Hepatocyte (in vitro differentiated cells): ENCODE measurements around the gene CCDC150. TPM values are rescaled to one million over a fixed set of nuclear protein-coding genes. Genes with fewer than 3 reads are reported as not detected.

Source experiments
- DNase-seq: peaks from one replicate; pipeline ENCODE4 v3.0.0-alpha.2; 2016; ENCODE audit warnings: low spot score
- H2AFZ ChIP-seq: fragments of 200-600 bp; sonication (generic); 2 replicates; pipeline ENCODE4 v1.6.0; 2016; ENCODE audit warnings: antibody characterized with exemption, mild to moderate bottlenecking
- H3K27ac ChIP-seq: fragments of 200-600 bp; sonication (generic); 2 replicates; pipeline ENCODE4 v1.5.1; 2016; ENCODE audit warnings: mild to moderate bottlenecking
- H3K27me3 ChIP-seq: fragments of 200-600 bp; sonication (generic); 2 replicates; pipeline ENCODE4 v1.6.1; 2016
- H3K36me3 ChIP-seq: fragments of 200-600 bp; sonication (generic); replicated peaks from 2 replicates; pipeline ENCODE4 v1.5.1; 2016; ENCODE audit warnings: low read depth; ENCODE audit not compliant: insufficient read depth
- H3K4me1 ChIP-seq: fragments of 200-600 bp; sonication (generic); 2 replicates; pipeline ENCODE4 v1.5.1; 2016; ENCODE audit warnings: mild to moderate bottlenecking, moderate library complexity; ENCODE audit not compliant: insufficient read depth
- H3K4me2 ChIP-seq: fragments of 200-600 bp; sonication (generic); 2 replicates; pipeline ENCODE4 v1.6.0; 2016
- H3K4me3 ChIP-seq: fragments of 200-600 bp; sonication (generic); 2 replicates; pipeline ENCODE4 v1.5.1; 2016; ENCODE audit warnings: mild to moderate bottlenecking
- H3K79me2 ChIP-seq: fragments of 200-600 bp; sonication (generic); 2 replicates; pipeline ENCODE4 v1.6.0; 2017; ENCODE audit warnings: mild to moderate bottlenecking
- H3K9me2 ChIP-seq: fragments of 200-600 bp; sonication (generic); replicated peaks from 2 replicates; pipeline ENCODE4 v1.6.0; 2017; ENCODE audit warnings: mild to moderate bottlenecking; ENCODE audit not compliant: insufficient read depth
- H3K9me3 ChIP-seq: fragments of 200-600 bp; sonication (generic); 2 replicates; pipeline ENCODE4 v1.5.1; 2016; ENCODE audit warnings: low read depth, mild to moderate bottlenecking
- H4K20me1 ChIP-seq: fragments of 200-600 bp; sonication (generic); 2 replicates; pipeline ENCODE4 v1.6.0; 2016; ENCODE audit warnings: mild to moderate bottlenecking; ENCODE audit not compliant: insufficient read depth, poor library complexity, severe bottlenecking
- CTCF ChIP-seq: fragments of 200-600 bp; sonication (generic); IDR thresholded peaks from 2 replicates; pipeline ENCODE4 v1.5.1; 2016; ENCODE audit warnings: antibody characterized with exemption, mild to moderate bottlenecking; ENCODE audit not compliant: poor library complexity
- EZH2 ChIP-seq: fragments of 200-600 bp; sonication (generic); IDR thresholded peaks from 2 replicates; pipeline ENCODE4 v1.6.1; 2016; ENCODE audit warnings: antibody characterized with exemption, mild to moderate bottlenecking, borderline replicate concordance
- EZH2phosphoT487 ChIP-seq: fragments of 200-600 bp; sonication (generic); IDR thresholded peaks from one replicate; pipeline ENCODE4 v1.6.1; 2018; ENCODE audit warnings: antibody characterized with exemption, mild to moderate bottlenecking, low read depth, moderate library complexity; ENCODE audit not compliant: unreplicated experiment, severe bottlenecking
- WGBS: methylation state at CpG from one replicate; pipeline ENCODE4 v1.1.6; 2016; ENCODE audit warnings: low lambda C conversion rate; ENCODE audit errors: missing lambda C conversion rate; 5-methylcytosine and 5-hydroxymethylcytosine counted together
- polyA plus RNA-seq: library from polyadenylated mRNA; unstranded; fragments of >200 nt; fragmentation: Nextera tagmentation; extraction: Ambion mirVana; gene quantifications from 2 replicates; pipeline ENCODE4 v1.2.1, GENCODE V29; 2016
- total RNA-seq: library from RNA; depleted of rRNA; stranded (reverse); fragments of >200 nt; gene quantifications from 2 replicates; pipeline ENCODE4 v1.2.3, GENCODE V29; 2014

CCDC150 gene
- total and polyA plus RNA-seq, 2 experiments from 2014 or later: 6.2 to 6.6 TPM

- Histone ChIP-seq H3K9me2 (no peaks in the 10 kb centered on the region), H3K4me2 (peak overlapping the region; percentile 50), H2AFZ (no peak overlapping the region), H3K27ac (no peak overlapping the region), H3K4me1 (no peaks in the 10 kb centered on the region), H3K4me3 (no peak overlapping the region), H3K9me3 (no peaks in the 10 kb centered on the region), H3K79me2 (no peaks in the 10 kb centered on the region), H3K27me3 (no peaks in the 10 kb centered on the region), H3K36me3 (no peaks in the 10 kb centered on the region), H4K20me1 (no peaks in the 10 kb centered on the region)
- TF ChIP-seq EZH2 (no peak), CTCF (no peak), EZH2phosphoT487 (no peak)
- WGBS: 57% methylated on average over 4 of the region's 4 CpGs
- no peak for DNase-seq
Measured at GRCh38 chr2:196750291-196750923, 110.9 kb downstream of the CCDC150 start.

- TF ChIP-seq CTCF (peak; percentile 79), EZH2 (no peak)
- 34% methylated on average over 8 of the region's 8 CpGs for WGBS
- DNase-seq: peak; percentile 77
- H3K27me3 ChIP-seq: no peaks in the 10 kb centered on the region
- no peaks in the 10 kb centered on the region for H3K9me2 ChIP-seq
- no peaks in the 10 kb centered on the region for H3K9me3 ChIP-seq
- H2AFZ ChIP-seq: peak overlapping the region; percentile 38
- no peaks in the 10 kb centered on the region for H3K36me3 ChIP-seq
- H3K27ac ChIP-seq: no peak overlapping the region
- H3K4me2 ChIP-seq: peak overlapping the region; percentile 50
- no peaks in the 10 kb centered on the region for H4K20me1 ChIP-seq
- H3K4me3 ChIP-seq: no peak overlapping the region
- H3K79me2 ChIP-seq: no peaks in the 10 kb centered on the region
- no peaks in the 10 kb centered on the region for H3K4me1 ChIP-seq
Measured at GRCh38 chr2:196750977-196751631, 111.6 kb downstream of the CCDC150 start.

- no peak overlapping the region for H3K4me3 ChIP-seq
- H3K79me2 ChIP-seq: no peaks in the 10 kb centered on the region
- H3K4me1 ChIP-seq: no peaks in the 10 kb centered on the region
- no peaks in the 10 kb centered on the region for H4K20me1 ChIP-seq
- no peaks in the 10 kb centered on the region for H3K9me3 ChIP-seq
- TF ChIP-seq CTCF (peak; percentile 51), EZH2phosphoT487 (no peak)
- H2AFZ ChIP-seq: no peak overlapping the region
- DNase-seq: no peak
- H3K36me3 ChIP-seq: no peaks in the 10 kb centered on the region
- no peaks in the 10 kb centered on the region for H3K27me3 ChIP-seq
- no peak overlapping the region for H3K4me2 ChIP-seq
- H3K9me2 ChIP-seq: no peaks in the 10 kb centered on the region
- 90% methylated on average over 3 of the region's 3 CpGs for WGBS
- H3K27ac ChIP-seq: no peak overlapping the region
Measured at GRCh38 chr2:196758474-196759377, 119.2 kb downstream of the CCDC150 start.
